Peyer's patch (tissue), 4 donors: ENCODE measurements around the gene LTBP3. TPM values are rescaled to one million over a fixed set of nuclear protein-coding genes. Genes with fewer than 3 reads are reported as not detected.

Experiments
- DNase-seq, 3 donors: peaks; one replicate each; pipeline ENCODE4 v3.0.0-alpha.2; 2017 to 2019
- H3K27ac ChIP-seq, 4 donors: fragments of 200-600 bp; sonication (generic); one replicate each; pipeline ENCODE4 v1.5.1; 2016 to 2019
- H3K27me3 ChIP-seq, 2 donors: fragments of 200-600 bp; sonication (generic); one replicate each; pipeline ENCODE4 v1.5.1; 2019
- H3K36me3 ChIP-seq, 3 donors: fragments of 200-600 bp; sonication (generic); one replicate each; pipeline ENCODE4 v1.5.1; 2016 to 2019
- H3K4me1 ChIP-seq, 4 donors: fragments of 200-600 bp; sonication (generic); one replicate each; pipeline ENCODE4 v1.5.1; 2016 to 2019
- H3K4me3 ChIP-seq, 4 donors: fragments of 200-600 bp; sonication (generic); 1 replicate in 3 of 4; 2 replicates in 1 of 4; pipeline ENCODE4 v1.5.1; 2016 to 2019; ENCODE audit warnings: mild to moderate bottlenecking in 1 of 4
- H3K9me3 ChIP-seq, 4 donors: fragments of 200-600 bp; sonication (generic); one replicate each; pipeline ENCODE4 v1.5.1; 2016 to 2019; ENCODE audit warnings: mild to moderate bottlenecking in 1 of 4
- CTCF ChIP-seq, 6 experiments: fragments of 450-650 bp in 4 of 6; fragments of 200-600 bp in 2 of 6; sonication (generic) in 1 of 6; IDR thresholded peaks; one replicate each; pipeline ENCODE4 v1.5.1; 2017 to 2019; ENCODE audit warnings: antibody characterized with exemption in 6 of 6, mild to moderate bottlenecking in 3 of 6, moderate library complexity in 1 of 6
- POLR2A ChIP-seq, 2 donors: fragments of 450-650 bp; IDR thresholded peaks; one replicate each; pipeline ENCODE4 v1.5.1; 2017; ENCODE audit warnings: antibody characterized with exemption in 2 of 2, mild to moderate bottlenecking in 2 of 2, moderate library complexity in 2 of 2
- total RNA-seq, 4 donors: library from RNA; depleted of rRNA; stranded (reverse); fragments of >200 nt; gene quantifications; one replicate each; pipeline ENCODE4 v1.1.0, GENCODE V29; 2016

Gene LTBP3
- total RNA-seq, 4 donors from 2014 or later, result 42.0 to 150 (median 88.3) TPM

- TF ChIP-seq POLR2A (IDR thresholded peaks at IDR 0.05) (no peak), CTCF (IDR thresholded peaks at IDR 0.05) (no peak)
- no peaks in the 10 kb centered on the region for H3K9me3 ChIP-seq
- peak overlapping the region; percentile 18 to 97 (median 55) for H3K27ac ChIP-seq
- no peaks in the 10 kb centered on the region for H3K36me3 ChIP-seq
- H3K4me1 ChIP-seq, result peaks cover 9 to 58% (median 14%) of the 10 kb centered on the region in 4 donors
- H3K27me3 ChIP-seq, result no peaks in the 10 kb centered on the region
- peak overlapping the region in 1 of 4 donors; percentile 22 for H3K4me3 ChIP-seq
- DNase-seq, result peak; percentile 53 to 84 (median 72)
Observed at GRCh38 chr11:65553301-65554001, 4.7 kb downstream of the LTBP3 start.

GRCh38 chr11:65552388-65552951 is 5.7 kb downstream of the LTBP3 start:
- H3K9me3 ChIP-seq, result no peaks in the 10 kb centered on the region
- peak overlapping the region in 3 of 4 donors; percentile 62 to 97 (median 82) for H3K27ac ChIP-seq
- H3K27me3 ChIP-seq, result no peaks in the 10 kb centered on the region
- H3K4me1 ChIP-seq, result peaks cover 9 to 52% (median 17%) of the 10 kb centered on the region in 4 donors
- no peak for TF ChIP-seq POLR2A (IDR thresholded peaks at IDR 0.05)
- no peak for TF ChIP-seq CTCF (IDR thresholded peaks at IDR 0.05)
- peaks cover 0 to 4% (median 0%) of the 10 kb centered on the region in 3 donors for H3K36me3 ChIP-seq
- peak in 1 of 3 donors; percentile 57 for DNase-seq
- no peak overlapping the region for H3K4me3 ChIP-seq

- DNase-seq, result peak; percentile 83 to 94 (median 90)
- Histone ChIP-seq H3K4me3 (peak overlapping the region in 2 of 4 donors; percentile 31 to 33), H3K27me3 (no peaks in the 10 kb centered on the region), H3K36me3 (peaks cover 0 to 6% (median 0%) of the 10 kb centered on the region in 3 donors), H3K27ac (peak overlapping the region; percentile 53 to 97 (median 72)), H3K9me3 (no peaks in the 10 kb centered on the region), H3K4me1 (peaks cover 9 to 45% (median 24%) of the 10 kb centered on the region in 4 donors)
- peak; percentile 46 to 84 (median 68) for TF ChIP-seq CTCF (IDR thresholded peaks at IDR 0.05)
- peak; percentile 42 to 60 for TF ChIP-seq POLR2A (IDR thresholded peaks at IDR 0.05)
Observed at GRCh38 chr11:65551572-65552387, 6.4 kb downstream of the LTBP3 start.

- no peak for DNase-seq
- no peak overlapping the region for H3K4me3 ChIP-seq
- peak overlapping the region in 1 of 4 donors; percentile 31 for H3K27ac ChIP-seq
- no peaks in the 10 kb centered on the region for H3K27me3 ChIP-seq
- no peak for TF ChIP-seq CTCF (IDR thresholded peaks at IDR 0.05)
- no peak for TF ChIP-seq POLR2A (IDR thresholded peaks at IDR 0.05)
- peaks cover 9 to 29% (median 23%) of the 10 kb centered on the region in 4 donors for H3K4me1 ChIP-seq
- H3K36me3 ChIP-seq, result peaks cover 0 to 6% (median 0%) of the 10 kb centered on the region in 3 donors
- H3K9me3 ChIP-seq, result no peaks in the 10 kb centered on the region
Observed at GRCh38 chr11:65549096-65549495, 9.1 kb downstream of the LTBP3 start.

GRCh38 chr11:65548395-65548794 is 9.8 kb downstream of the LTBP3 start:
- Histone ChIP-seq H3K4me1 (peaks cover 9 to 25% (median 23%) of the 10 kb centered on the region in 4 donors), H3K27me3 (no peaks in the 10 kb centered on the region), H3K9me3 (no peaks in the 10 kb centered on the region), H3K27ac (peak overlapping the region in 1 of 4 donors; percentile 31), H3K4me3 (no peak overlapping the region), H3K36me3 (peaks cover 0 to 13% (median 0%) of the 10 kb centered on the region in 3 donors)
- no peak for DNase-seq
- TF ChIP-seq CTCF (IDR thresholded peaks at IDR 0.05), result no peak
- no peak for TF ChIP-seq POLR2A (IDR thresholded peaks at IDR 0.05)
